OCI-LY1 (cell line): ENCODE data around the gene TFPI.

Source experiments
- EZH2 ChIP-seq: fragments of 200-600 bp; sonication (generic), shearing (Covaris generic); IDR thresholded peaks from 2 replicates; pipeline ENCODE4 v1.8.0; 2017; ENCODE audit warnings: borderline replicate concordance, mixed run types, mild to moderate bottlenecking, antibody characterized with exemption, low read length, moderate library complexity, mixed read lengths
- TF ChIP-seq, protein P1 (sequence below): fragments of 200-600 bp; sonication (generic), shearing (Covaris generic); IDR thresholded peaks from 2 replicates; pipeline ENCODE4 v1.5.1; 2017; ENCODE audit warnings: mild to moderate bottlenecking, antibody characterized with exemption, low read length, moderate library complexity, mixed read lengths

DNA sequence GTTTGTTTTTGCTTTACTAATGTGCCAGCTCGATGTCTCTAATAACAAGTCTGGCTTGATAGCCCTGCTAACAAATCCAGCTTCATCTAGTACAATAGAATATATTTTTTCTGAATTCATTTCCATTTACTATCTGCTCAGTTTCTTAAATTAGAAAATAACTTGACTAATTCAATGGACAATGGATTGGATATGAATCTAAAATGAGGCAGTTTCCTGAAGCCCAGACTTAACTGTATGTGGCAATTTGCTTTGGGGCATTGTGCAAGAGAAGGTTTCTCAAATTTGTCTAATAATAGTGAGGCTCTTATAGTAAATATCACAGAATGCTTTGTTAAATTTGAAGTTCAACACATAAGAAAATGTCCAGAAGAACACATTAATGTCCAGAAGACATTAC lies 132.0 kb downstream of the TFPI start:
- no peak for TF ChIP-seq EZH2
- TF ChIP-seq, protein P1, sequence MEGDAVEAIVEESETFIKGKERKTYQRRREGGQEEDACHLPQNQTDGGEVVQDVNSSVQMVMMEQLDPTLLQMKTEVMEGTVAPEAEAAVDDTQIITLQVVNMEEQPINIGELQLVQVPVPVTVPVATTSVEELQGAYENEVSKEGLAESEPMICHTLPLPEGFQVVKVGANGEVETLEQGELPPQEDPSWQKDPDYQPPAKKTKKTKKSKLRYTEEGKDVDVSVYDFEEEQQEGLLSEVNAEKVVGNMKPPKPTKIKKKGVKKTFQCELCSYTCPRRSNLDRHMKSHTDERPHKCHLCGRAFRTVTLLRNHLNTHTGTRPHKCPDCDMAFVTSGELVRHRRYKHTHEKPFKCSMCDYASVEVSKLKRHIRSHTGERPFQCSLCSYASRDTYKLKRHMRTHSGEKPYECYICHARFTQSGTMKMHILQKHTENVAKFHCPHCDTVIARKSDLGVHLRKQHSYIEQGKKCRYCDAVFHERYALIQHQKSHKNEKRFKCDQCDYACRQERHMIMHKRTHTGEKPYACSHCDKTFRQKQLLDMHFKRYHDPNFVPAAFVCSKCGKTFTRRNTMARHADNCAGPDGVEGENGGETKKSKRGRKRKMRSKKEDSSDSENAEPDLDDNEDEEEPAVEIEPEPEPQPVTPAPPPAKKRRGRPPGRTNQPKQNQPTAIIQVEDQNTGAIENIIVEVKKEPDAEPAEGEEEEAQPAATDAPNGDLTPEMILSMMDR: no peak
